Stomach (tissue), 9 donors: ENCODE results near the gene NRDE2. TPM values are rescaled to one million over a fixed set of nuclear protein-coding genes. Genes with fewer than 3 reads are reported as not detected.
"Not testable (repeated sequence)": the region's sequence is repeated elsewhere in the genome, so short reads cannot be mapped to it uniquely, and the experiment has no call there.

Source experiments
- DNase-seq, 2 donors: peaks; one replicate each; pipeline versions ENCODE4 v3.0.0 to v3.0.0-alpha.2; 2013 to 2019
- H3K27ac ChIP-seq, 5 donors: fragments of 200-600 bp in 4 of 5; sonication (generic) in 4 of 5; one replicate each; pipeline ENCODE4 v1.5.1; 2013 to 2019; ENCODE audit warnings: mild to moderate bottlenecking in 1 of 5, moderate library complexity in 1 of 5
- H3K27me3 ChIP-seq, 3 donors: fragments of 200-600 bp; sonication (generic); one replicate each; pipeline ENCODE4 v1.5.1; 2017 to 2019; ENCODE audit warnings: mixed run types in 1 of 3
- H3K36me3 ChIP-seq, 4 donors: fragments of 200-600 bp; sonication (generic); 1 replicate in 3 of 4; 2 replicates in 1 of 4; pipeline ENCODE4 v1.5.1; 2016 to 2019
- H3K4me1 ChIP-seq, 4 donors: fragments of 200-600 bp; sonication (generic); one replicate each; pipeline ENCODE4 v1.5.1; 2016 to 2019
- H3K4me3 ChIP-seq, 4 donors: fragments of 200-600 bp; sonication (generic) in 3 of 4; one replicate each; pipeline ENCODE4 v1.5.1; 2016 to 2019; ENCODE audit warnings: mild to moderate bottlenecking in 1 of 4
- H3K9me3 ChIP-seq, 4 donors: fragments of 200-600 bp; sonication (generic); one replicate each; pipeline ENCODE4 v1.5.1; 2016 to 2019
- CTCF ChIP-seq, 7 experiments: fragments of 450-650 bp in 4 of 7; fragments of 200-600 bp in 3 of 7; sonication (generic) in 3 of 7; IDR thresholded peaks; one replicate each; pipeline ENCODE4 v1.5.1; 2016 to 2019; ENCODE audit warnings: antibody characterized with exemption in 7 of 7, control low read depth in 2 of 7, mild to moderate bottlenecking in 1 of 7
- EP300 ChIP-seq: sonication (generic); formaldehyde crosslinking; IDR thresholded peaks from one replicate; pipeline ENCODE4 v1.6.1; 2017; ENCODE audit warnings: antibody characterized with exemption
- POLR2A ChIP-seq, 4 donors: fragments of 450-650 bp; IDR thresholded peaks; one replicate each; pipeline ENCODE4 v1.6.1; 2016; ENCODE audit warnings: antibody characterized with exemption in 4 of 4, control low read depth in 2 of 4, mild to moderate bottlenecking in 1 of 4, moderate library complexity in 1 of 4
- POLR2AphosphoS5 ChIP-seq, 3 donors: sonication (generic); formaldehyde crosslinking; IDR thresholded peaks; one replicate each; pipeline ENCODE4 v1.6.1; 2016; ENCODE audit warnings: antibody characterized with exemption in 3 of 3
- WGBS, 5 donors: extraction: QIAGEN DNeasy Blood & Tissue Kit in 3 of 5; methylation state at CpG; one replicate each; pipeline versions ENCODE4 v1.1.5 to v1.1.7; 2013 to 2018; 5-methylcytosine and 5-hydroxymethylcytosine counted together
- intact Hi-C: fragments of 100-400 bp; cut with DNase I; formaldehyde crosslinking; loops from one replicate; pipeline ENCODE4 v1.15.1; 2023; ENCODE audit warnings: low total_unique reads
- polyA plus RNA-seq, 3 donors: library from polyadenylated mRNA; stranded (reverse); fragments of 200-250 nt; gene quantifications; one replicate each; pipeline ENCODE4 v1.2.3, GENCODE V29; 2013
- total RNA-seq, 5 donors: library from RNA; depleted of rRNA; stranded (reverse); fragments of >200 nt; gene quantifications; one replicate each; pipeline versions ENCODE4 v1.1.0 to v1.2.3, GENCODE V29; 2014 to 2016
- donor health status: healthy with polysubstance abuse.
- donor health status: Bipolar disorder and iron deficiency.
- donor health status: healthy.

Gene NRDE2
- total and polyA plus RNA-seq, 8 donors: 5.7 to 34.8 (median 15.7) TPM

- peaks cover 0 to 8% (median 2%) of the 10 kb centered on the region in 4 donors for H3K4me1 ChIP-seq
- TF ChIP-seq CTCF (IDR thresholded peaks at IDR 0.05) (peak in 5 of 7 experiments; percentile 86 to 96 (median 90)), POLR2AphosphoS5 (IDR thresholded peaks at IDR 0.05) (no peak)
- no peaks in the 10 kb centered on the region for H3K36me3 ChIP-seq
- H3K27ac ChIP-seq: no peak overlapping the region
- H3K4me3 ChIP-seq: no peak overlapping the region
- peaks cover 0 to 23% (median 0%) of the 10 kb centered on the region in 3 donors for H3K27me3 ChIP-seq
- H3K9me3 ChIP-seq: peaks cover 22 to 37% (median 35%) of the 10 kb centered on the region in 4 donors
- intact Hi-C loops: loop anchor here (10.0 kb wide), 1 partner anchor 261 kb away; no protein-coding TSS in a partner anchor
- 16 to 27% (median 18%) methylated on average over 12 to 25 of the region's 25 CpGs for WGBS, 5 donors
- peak; percentile 76 for DNase-seq
Measured at GRCh38 chr14:90235179-90235976, 96.4 kb downstream of the NRDE2 start.

- H3K4me1 ChIP-seq: not testable (repeated sequence)
- intact Hi-C loops: loop anchor here (10.0 kb wide), 1 partner anchor 255 kb away; no protein-coding TSS in a partner anchor
- WGBS, 5 donors: 96 to 100% (median 98%) methylated on average over 1 of the region's 1 CpG
Measured at GRCh38 chr14:90229942-90230341, 101.8 kb downstream of the NRDE2 start.

GRCh38 chr14:90228478-90228877 lies 103.3 kb downstream of the NRDE2 start:
- H3K27ac ChIP-seq: no peak overlapping the region
- TF ChIP-seq CTCF (IDR thresholded peaks at IDR 0.05) (no peak), POLR2AphosphoS5 (IDR thresholded peaks at IDR 0.05) (no peak), EP300 (no peak), POLR2A (IDR thresholded peaks at IDR 0.05) (no peak)
- intact Hi-C loops: no loop called here
- DNase-seq: no peak
- peaks cover 0 to 7% (median 4%) of the 10 kb centered on the region in 4 donors for H3K9me3 ChIP-seq
- no peaks in the 10 kb centered on the region for H3K4me1 ChIP-seq
- H3K36me3 ChIP-seq: no peaks in the 10 kb centered on the region
- 71 to 86% (median 85%) methylated on average over 4 of the region's 4 CpGs for WGBS, 5 donors
- no peak overlapping the region for H3K4me3 ChIP-seq
- H3K27me3 ChIP-seq: no peaks in the 10 kb centered on the region

More at GRCh38 chr14:90229942-90230341, 101.8 kb downstream of the NRDE2 start:
- H3K36me3 ChIP-seq, H3K27me3 ChIP-seq, DNase-seq, H3K9me3 ChIP-seq, H3K27ac ChIP-seq, H3K4me3 ChIP-seq: not testable (repeated sequence)

Other genes starting within 250 kb of the NRDE2 start
- gene PSMC1, start 75.4 kb downstream of the NRDE2 start, total RNA-seq: 100 to 1,000 TPM in 1 of 5 donors, 10 to 100 TPM in 4; 14.5 to 247 (median 81.6) TPM
- 100 to 1,000 TPM in 1 of 3 donors, 10 to 100 TPM in 2; 95.0 to 128 (median 97.2) TPM for gene PSMC1, start 75.4 kb downstream of the NRDE2 start, polyA plus RNA-seq
- 1,000 to 10,000 TPM in 1 of 5 donors, 100 to 1,000 TPM in 4; 213 to 1,126 (median 441) TPM for gene CALM1, start 65.1 kb upstream of the NRDE2 start, total RNA-seq
- gene CALM1, start 65.1 kb upstream of the NRDE2 start, polyA plus RNA-seq: 100 to 1,000 TPM; 278 to 342 (median 327) TPM